ENCODE measurements around the gene CA7. TPM values are rescaled to one million over a fixed set of nuclear protein-coding genes. Genes with fewer than 3 reads are reported as not detected.

CA7 gene
- total RNA-seq, 1 donor from 2014 or later, result not detected

GRCh38 chr16:66850115-66850815 is 6.1 kb downstream of the CA7 start:
- no peak overlapping the region for H3K27ac ChIP-seq
- H3K27me3 ChIP-seq, result peaks cover 4% of the 10 kb centered on the region
- intact Hi-C loops (cut with DNase I), result no loop called here
- no peaks in the 10 kb centered on the region for H3K36me3 ChIP-seq
- no peak for DNase-seq (ENCODE audit: low spot score in 2 of 2)
- H3K9me3 ChIP-seq, result no peaks in the 10 kb centered on the region
- TF ChIP-seq CTCF (IDR thresholded peaks at IDR 0.05), result no peak
- peaks cover 0 to 5% of the 10 kb centered on the region in 2 donors for H3K4me1 ChIP-seq
- no peak overlapping the region for H3K4me3 ChIP-seq

DNA sequence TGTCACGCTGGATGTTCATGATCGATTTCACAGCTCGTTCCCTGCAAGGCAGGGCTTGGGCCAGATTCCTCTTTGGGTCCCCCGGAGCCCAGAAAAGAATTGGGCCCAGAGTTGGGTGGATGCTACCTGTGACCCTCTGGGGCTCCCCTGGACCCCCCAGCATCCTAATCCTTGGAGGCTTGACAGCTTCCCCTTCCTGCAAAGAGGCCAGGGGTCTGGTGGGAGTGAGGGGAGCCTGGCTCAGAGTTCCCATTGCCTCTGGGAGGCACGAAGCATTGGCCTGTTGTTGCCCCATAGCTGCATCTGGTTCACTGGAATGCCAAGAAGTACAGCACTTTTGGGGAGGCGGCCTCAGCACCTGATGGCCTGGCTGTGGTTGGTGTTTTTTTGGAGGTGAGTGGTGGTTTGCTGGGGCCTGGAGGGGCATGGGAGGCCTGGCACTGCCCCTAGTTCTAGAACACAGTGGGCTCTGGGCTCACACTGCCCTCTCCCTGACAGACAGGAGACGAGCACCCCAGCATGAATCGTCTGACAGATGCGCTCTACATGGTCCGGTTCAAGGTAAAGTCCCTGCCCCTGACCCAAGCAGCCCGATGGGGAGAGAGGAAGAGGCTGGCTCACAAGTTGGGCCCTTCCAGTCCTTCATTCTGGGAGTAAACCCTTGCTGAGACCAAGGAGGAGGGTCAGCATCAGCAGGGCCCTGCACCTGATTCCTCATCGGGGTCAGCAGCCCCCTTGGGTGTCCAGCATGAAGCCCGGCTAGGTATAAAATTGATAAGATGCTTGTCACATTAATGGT is 7.2 kb downstream of the CA7 start:
- no peak for DNase-seq (ENCODE audit: low spot score in 2 of 2)

GRCh38 chr16:66853261-66854139 is 9.3 kb downstream of the CA7 start:
- H3K9me3 ChIP-seq, result no peaks in the 10 kb centered on the region
- H3K36me3 ChIP-seq, result no peaks in the 10 kb centered on the region
- no peak overlapping the region for H3K4me3 ChIP-seq
- intact Hi-C loops (cut with DNase I), result no loop called here
- H3K4me1 ChIP-seq, result no peaks in the 10 kb centered on the region
- no peak for DNase-seq (ENCODE audit: low spot score in 2 of 2)
- no peak for TF ChIP-seq CTCF (IDR thresholded peaks at IDR 0.05)
- no peaks in the 10 kb centered on the region for H3K27me3 ChIP-seq
- no peak overlapping the region for H3K27ac ChIP-seq

More for the DNA sequence above, 7.2 kb downstream of the CA7 start:
- Histone ChIP-seq H3K36me3 (no peaks in the 10 kb centered on the region), H3K27me3 (no peaks in the 10 kb centered on the region), H3K4me1 (no peaks in the 10 kb centered on the region), H3K9me3 (no peaks in the 10 kb centered on the region), H3K4me3 (no peak overlapping the region), H3K27ac (no peak overlapping the region)
- intact Hi-C loops (cut with DNase I), result no loop called here
- no peak for TF ChIP-seq CTCF (IDR thresholded peaks at IDR 0.05)

DNA sequence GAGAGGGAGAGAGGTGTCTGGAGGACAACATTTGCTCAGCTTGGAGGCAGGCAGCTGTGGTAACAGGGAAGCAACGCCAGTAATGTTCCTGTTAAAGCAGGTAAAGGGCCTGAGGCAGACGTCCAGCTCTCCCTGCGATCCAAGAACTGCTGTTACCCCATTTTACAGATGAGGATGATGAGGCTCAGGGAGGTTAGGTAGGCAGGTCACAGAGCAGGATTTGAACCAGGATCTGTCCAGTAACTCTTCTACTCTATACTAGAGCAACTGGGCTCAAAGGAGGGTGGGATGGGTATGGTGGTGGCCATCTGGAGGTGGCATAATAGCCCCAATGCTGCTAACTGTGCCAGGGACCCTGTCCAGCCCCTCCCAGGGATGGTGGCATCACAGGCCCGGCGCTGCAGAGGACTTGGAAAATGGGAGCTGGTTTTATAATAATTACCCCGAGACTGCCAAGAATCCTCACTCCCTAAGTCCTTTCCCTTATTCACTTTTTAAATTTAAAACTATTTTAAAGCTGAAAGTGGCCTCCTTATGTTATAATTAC is 12.0 kb downstream of the CA7 start:
- H3K36me3 ChIP-seq, result no peaks in the 10 kb centered on the region
- no peak for DNase-seq (ENCODE audit: low spot score in 2 of 2)
- intact Hi-C loops (cut with DNase I), result no loop called here
- TF ChIP-seq CTCF (IDR thresholded peaks at IDR 0.05), result no peak
- no peaks in the 10 kb centered on the region for H3K4me1 ChIP-seq
- no peak overlapping the region for H3K4me3 ChIP-seq
- H3K27me3 ChIP-seq, result no peaks in the 10 kb centered on the region
- no peaks in the 10 kb centered on the region for H3K9me3 ChIP-seq
- H3K27ac ChIP-seq, result no peak overlapping the region

DNA sequence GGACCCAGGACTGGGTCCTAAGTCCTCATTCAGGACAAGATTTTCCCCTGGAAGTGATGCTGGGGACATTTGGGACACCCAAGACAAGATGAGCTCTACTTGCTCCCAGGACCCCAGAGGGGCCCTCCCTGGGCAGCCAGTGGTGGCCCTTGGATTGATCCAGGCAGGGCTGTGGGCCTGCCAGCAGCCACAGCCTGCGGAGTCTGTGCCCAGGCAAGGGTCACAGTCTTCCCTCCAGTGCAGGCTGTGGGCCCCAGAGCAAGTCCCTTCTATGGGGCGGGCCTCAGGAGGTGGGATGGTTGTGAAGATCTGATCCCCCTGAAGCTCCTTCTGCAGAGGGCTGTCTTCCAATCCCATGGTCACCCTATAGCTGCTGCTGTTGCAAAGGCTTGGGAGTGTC is 12.6 kb downstream of the CA7 start:
- H3K27me3 ChIP-seq, result no peaks in the 10 kb centered on the region
- H3K36me3 ChIP-seq, result no peaks in the 10 kb centered on the region
- intact Hi-C loops (cut with DNase I), result no loop called here
- H3K4me3 ChIP-seq, result no peak overlapping the region
- TF ChIP-seq CTCF (IDR thresholded peaks at IDR 0.05), result no peak
- DNase-seq (ENCODE audit: low spot score in 2 of 2), result no peak
- no peaks in the 10 kb centered on the region for H3K9me3 ChIP-seq
- no peak overlapping the region for H3K27ac ChIP-seq
- H3K4me1 ChIP-seq, result no peaks in the 10 kb centered on the region

Data from ascending aorta (tissue), 2 donors.